Fibroblast of lung (primary cell): ENCODE results near the gene POTEH. TPM values are rescaled to one million over a fixed set of nuclear protein-coding genes. Genes with fewer than 3 reads are reported as not detected.
"Not testable (repeated sequence)": the region's sequence is repeated elsewhere in the genome, so short reads cannot be mapped to it uniquely, and the experiment has no call there.

Experiments
- DNase-seq, 2 donors: peaks; one replicate each; pipeline versions ENCODE4 v3.0.0 to v3.0.0-alpha.2; 2010; ENCODE audit warnings: low read depth in 2 of 2
- H2AFZ ChIP-seq: 2 replicates; pipeline ENCODE4 v1.5.1; 2012; ENCODE audit warnings: low read length, control low read depth, inconsistent platforms
- H3K27ac ChIP-seq: 2 replicates; pipeline ENCODE4 v1.5.1; 2011; ENCODE audit warnings: low read length, control low read depth; ENCODE audit not compliant: insufficient read depth
- H3K27me3 ChIP-seq: 2 replicates; pipeline ENCODE4 v1.5.1; 2011; ENCODE audit warnings: mild to moderate bottlenecking, low read length; ENCODE audit not compliant: control insufficient read depth, insufficient read depth
- H3K36me3 ChIP-seq: 2 replicates; pipeline ENCODE4 v1.5.1; 2011; ENCODE audit warnings: low read length; ENCODE audit not compliant: control insufficient read depth, insufficient read depth
- H3K4me1 ChIP-seq: 2 replicates; pipeline ENCODE4 v1.5.1; 2011; ENCODE audit warnings: low read length; ENCODE audit not compliant: control insufficient read depth, insufficient read depth; ENCODE audit errors: extremely low read depth
- H3K4me2 ChIP-seq: 2 replicates; pipeline ENCODE4 v1.5.1; 2011; ENCODE audit warnings: low read length, control low read depth; ENCODE audit not compliant: insufficient read depth; ENCODE audit errors: extremely low read depth
- H3K4me3 ChIP-seq, 4 experiments: fragments of 200-600 bp in 1 of 4; sonication (generic) in 1 of 4; replicated peaks in 1 of 4; 2 replicates each; pipeline ENCODE4 v1.5.1; 2011 to 2016; ENCODE audit warnings: low read length in 4 of 4, low read depth in 3 of 4, mild to moderate bottlenecking in 3 of 4, control low read depth in 2 of 4, inconsistent platforms in 1 of 4, mixed read lengths in 1 of 4; ENCODE audit not compliant: insufficient read depth in 1 of 4; ENCODE audit errors: control extremely low read depth in 1 of 4
- H3K79me2 ChIP-seq: 2 replicates; pipeline ENCODE4 v1.5.1; 2012; ENCODE audit warnings: mild to moderate bottlenecking, low read length, inconsistent platforms; ENCODE audit not compliant: control insufficient read depth, insufficient read depth
- H3K9ac ChIP-seq: 2 replicates; pipeline ENCODE4 v1.5.1; 2011; ENCODE audit warnings: mild to moderate bottlenecking, low read length, control low read depth; ENCODE audit not compliant: insufficient read depth
- H3K9me3 ChIP-seq: 2 replicates; pipeline ENCODE4 v1.5.1; 2012; ENCODE audit warnings: low read depth, low read length; ENCODE audit not compliant: control insufficient read depth, insufficient read depth
- H4K20me1 ChIP-seq: 2 replicates; pipeline ENCODE4 v1.5.1; 2011; ENCODE audit warnings: low read length; ENCODE audit not compliant: control insufficient read depth, insufficient read depth; ENCODE audit errors: extremely low read depth
- polyA plus RNA-seq, 2 donors: library from polyadenylated mRNA; depleted of rRNA in 1 of 2; stranded (reverse) in 1 of 2; unstranded in 1 of 2; fragments of >200 nt; gene quantifications; 2 replicates each; pipeline ENCODE4 v1.2.1, GENCODE V29; 2011 to 2012; ENCODE audit warnings: missing spikeins in 1 of 2
- total RNA-seq: library from RNA; depleted of rRNA; stranded (reverse); fragments of >200 nt; gene quantifications from 2 replicates; pipeline ENCODE4 v1.2.1, GENCODE V29; 2014

POTEH gene
- total and polyA plus RNA-seq, 2 donors (not counting 1 experiment from before 2014, with no cell fraction given), result not detected

DNA sequence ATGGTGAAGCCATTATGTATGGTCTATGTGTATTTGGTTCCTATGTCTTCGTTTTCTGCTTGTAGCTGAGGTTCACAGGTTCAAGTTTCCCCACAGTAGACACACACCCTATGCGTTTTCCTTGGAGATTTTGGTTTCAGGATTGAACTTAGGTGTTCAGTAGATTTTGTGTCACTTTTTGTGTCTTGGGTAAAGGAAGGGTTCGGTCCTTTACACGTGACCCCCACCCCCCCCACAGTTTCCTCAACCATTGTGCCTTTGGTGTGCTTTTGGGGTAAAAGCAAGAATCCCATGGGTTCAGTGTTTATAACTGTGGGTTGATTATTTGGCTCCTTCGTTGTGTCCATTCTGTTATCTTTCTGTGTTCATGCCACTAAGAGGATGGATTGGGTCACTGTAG, 24.3 kb upstream of the POTEH start:
- not testable (repeated sequence) for H3K9ac ChIP-seq, H2AFZ ChIP-seq, H3K4me2 ChIP-seq, H3K27me3 ChIP-seq, H3K4me3 ChIP-seq, DNase-seq, H3K9me3 ChIP-seq, H3K4me1 ChIP-seq, H3K36me3 ChIP-seq, H3K27ac ChIP-seq, H3K79me2 ChIP-seq, H4K20me1 ChIP-seq

DNA sequence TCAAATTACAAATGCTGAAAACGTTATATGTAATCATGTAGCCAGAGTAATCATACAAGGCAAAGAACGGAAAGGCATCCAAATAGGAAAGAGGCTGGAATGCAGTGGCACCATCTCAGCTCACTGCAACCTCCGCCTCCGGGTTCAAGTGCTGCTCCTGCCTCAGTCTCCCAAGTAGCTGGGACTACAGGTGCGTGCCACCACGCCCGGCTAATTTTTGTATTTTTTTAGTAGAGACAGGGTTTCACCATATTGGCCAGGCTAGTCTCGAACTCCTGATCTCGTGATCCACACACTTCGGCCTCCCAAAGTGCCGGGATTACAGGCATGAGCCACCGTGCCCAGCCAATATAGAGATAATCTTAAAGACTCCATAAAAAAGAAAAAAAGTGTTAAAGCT, 20.4 kb upstream of the POTEH start:
- not testable (repeated sequence) for H3K27ac ChIP-seq, H3K27me3 ChIP-seq, H3K9me3 ChIP-seq, H3K9ac ChIP-seq, H3K4me3 ChIP-seq, DNase-seq, H3K79me2 ChIP-seq, H3K4me2 ChIP-seq, H2AFZ ChIP-seq, H3K36me3 ChIP-seq, H3K4me1 ChIP-seq, H4K20me1 ChIP-seq

DNA sequence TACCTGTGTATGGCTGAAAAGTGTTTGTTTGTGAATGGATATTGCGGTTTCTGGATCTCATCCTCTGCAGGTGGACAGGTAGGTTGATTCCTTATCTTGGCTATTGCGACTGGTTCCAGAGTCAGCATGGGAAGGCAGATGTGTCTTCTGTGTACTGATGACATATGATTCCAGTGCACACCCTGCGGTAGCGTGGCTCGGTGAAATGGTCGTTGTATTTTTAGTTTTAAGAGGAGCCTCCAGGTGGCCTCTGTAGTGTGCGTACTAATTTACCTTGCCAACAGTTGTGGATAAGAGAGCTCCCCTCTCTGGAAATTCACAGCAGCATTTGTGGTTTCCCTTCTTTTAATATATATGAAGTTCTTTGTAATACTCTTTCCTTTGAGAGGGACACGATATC, 10.1 kb upstream of the POTEH start:
- not testable (repeated sequence) for H3K27ac ChIP-seq, H3K4me1 ChIP-seq, H3K36me3 ChIP-seq, H4K20me1 ChIP-seq, H3K27me3 ChIP-seq, H3K4me2 ChIP-seq, H3K9ac ChIP-seq, DNase-seq, H2AFZ ChIP-seq, H3K9me3 ChIP-seq, H3K4me3 ChIP-seq, H3K79me2 ChIP-seq

DNA sequence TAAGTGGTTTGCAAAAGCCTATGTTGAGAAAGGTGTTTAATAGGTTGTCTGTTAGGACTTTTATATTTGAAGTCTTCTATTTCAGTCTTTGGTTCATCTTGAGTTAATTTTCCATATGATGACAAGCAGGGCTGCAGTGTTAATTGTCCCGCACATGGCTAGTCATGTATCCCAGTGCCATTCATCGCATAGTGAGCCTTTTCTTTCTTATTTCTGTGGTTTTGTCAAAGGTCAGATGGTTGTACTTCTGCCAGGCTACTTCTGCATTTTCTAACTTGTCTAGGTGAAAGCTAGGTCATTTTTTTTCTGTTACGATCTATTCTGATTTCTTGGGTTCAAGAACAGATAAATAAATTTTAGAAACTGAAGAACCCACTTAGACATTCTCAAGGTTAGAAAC, 5.7 kb upstream of the POTEH start:
- not testable (repeated sequence) for H3K36me3 ChIP-seq, H3K4me2 ChIP-seq, H2AFZ ChIP-seq, H3K9ac ChIP-seq, H3K4me3 ChIP-seq, H3K27me3 ChIP-seq, H3K4me1 ChIP-seq, H3K9me3 ChIP-seq, H3K79me2 ChIP-seq, DNase-seq, H4K20me1 ChIP-seq, H3K27ac ChIP-seq

- not testable (repeated sequence) for H3K9me3 ChIP-seq, H2AFZ ChIP-seq, H3K4me1 ChIP-seq, H3K4me2 ChIP-seq, H3K4me3 ChIP-seq, H3K79me2 ChIP-seq, H4K20me1 ChIP-seq, H3K27ac ChIP-seq, H3K36me3 ChIP-seq, H3K9ac ChIP-seq, DNase-seq, H3K27me3 ChIP-seq
Observed at GRCh38 chr22:15684695-15685094, 5.1 kb upstream of the POTEH start.

GRCh38 chr22:15685641-15686040, 4.2 kb upstream of the POTEH start:
- not testable (repeated sequence) for H3K4me1 ChIP-seq, DNase-seq, H3K27me3 ChIP-seq, H2AFZ ChIP-seq, H3K36me3 ChIP-seq, H3K4me2 ChIP-seq, H4K20me1 ChIP-seq, H3K4me3 ChIP-seq, H3K9ac ChIP-seq, H3K9me3 ChIP-seq, H3K79me2 ChIP-seq, H3K27ac ChIP-seq

DNA sequence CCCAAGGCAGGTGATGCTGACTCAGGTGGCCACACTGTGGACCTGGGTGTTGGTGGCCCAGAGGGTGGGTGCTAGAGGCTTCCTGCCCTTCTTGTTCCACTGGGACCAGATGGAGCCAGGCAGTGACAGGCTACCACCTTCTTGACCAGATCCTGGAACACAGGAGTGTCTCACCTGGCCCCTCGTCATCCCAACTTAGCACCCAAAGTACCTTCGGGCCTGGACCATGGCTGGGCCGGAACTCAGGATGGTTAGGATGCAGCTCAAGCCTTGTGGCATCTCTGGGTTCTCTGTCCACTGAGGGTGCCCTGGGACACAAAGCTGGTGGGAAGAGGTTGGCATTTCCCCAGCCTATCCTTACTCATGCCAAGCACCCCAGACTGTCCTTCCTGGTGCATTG, 2.7 kb upstream of the POTEH start:
- not testable (repeated sequence) for H4K20me1 ChIP-seq, H3K4me1 ChIP-seq, H3K9ac ChIP-seq, H3K4me2 ChIP-seq, H2AFZ ChIP-seq, H3K36me3 ChIP-seq, H3K9me3 ChIP-seq, DNase-seq, H3K27ac ChIP-seq, H3K27me3 ChIP-seq, H3K79me2 ChIP-seq, H3K4me3 ChIP-seq
